Embryonic facial prominence (tissue), 1 donor: ENCODE measurements around the gene TCERG1L.

Experiments
- DNase-seq: peaks from one replicate; pipeline ENCODE4 v3.0.0-alpha.2; 2016; ENCODE audit errors: extremely low spot score

The TCERG1L gene

DNA sequence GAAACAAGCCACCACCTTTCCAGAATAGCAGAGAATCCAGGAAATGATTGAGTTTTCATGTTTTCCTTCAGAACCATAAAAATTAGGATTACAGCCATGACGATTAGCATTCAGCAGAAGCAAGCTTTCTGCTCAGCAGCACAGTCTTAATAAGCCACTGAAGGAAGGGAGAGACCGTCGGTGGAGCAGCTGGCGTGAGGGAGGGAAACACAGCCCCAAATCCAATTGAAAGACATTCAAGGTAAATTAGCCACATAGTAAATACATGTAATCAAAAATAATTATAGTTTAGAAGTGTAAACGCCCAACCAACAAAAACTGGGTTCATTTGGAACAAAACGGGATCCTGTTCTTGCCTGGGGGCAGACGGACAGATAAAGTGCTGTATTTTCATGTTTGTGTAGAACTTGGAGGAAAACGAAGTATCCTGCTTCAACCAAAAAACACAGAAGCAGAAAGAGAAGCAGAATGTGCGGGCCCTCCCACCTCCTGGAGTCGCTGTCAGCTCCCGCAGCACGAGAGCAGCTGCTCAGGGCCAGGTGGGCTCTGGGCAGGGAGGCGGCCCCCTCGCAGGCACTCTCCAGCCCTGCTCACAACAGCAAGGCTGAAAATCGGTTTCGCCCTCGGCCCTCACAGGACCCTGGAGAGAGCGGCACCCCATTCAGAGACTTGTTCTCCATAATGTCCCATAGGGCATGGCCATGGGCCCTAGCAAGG lies 84.9 kb downstream of the TCERG1L start:
- DNase-seq = no peak

DNA sequence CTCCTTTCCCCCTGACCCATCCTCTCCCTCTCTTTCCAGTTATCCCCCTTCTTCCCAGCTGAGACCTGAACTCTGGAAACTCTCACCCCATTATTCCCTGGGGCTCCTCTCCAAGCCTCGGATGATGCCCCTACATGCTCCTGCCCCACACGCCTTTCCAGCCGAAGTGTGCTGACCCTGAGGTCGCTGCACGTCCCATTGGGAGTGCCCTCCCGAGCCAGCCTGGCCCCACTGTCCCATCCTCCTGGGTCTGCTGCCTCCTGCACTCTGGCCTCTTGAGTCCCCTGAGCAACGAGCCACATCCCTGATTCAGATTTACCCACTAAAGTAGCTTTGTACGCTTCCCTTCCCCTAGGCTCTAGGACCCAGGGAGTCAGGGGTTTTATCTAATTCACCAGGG lies 87.4 kb downstream of the TCERG1L start:
- no peak for DNase-seq

DNA sequence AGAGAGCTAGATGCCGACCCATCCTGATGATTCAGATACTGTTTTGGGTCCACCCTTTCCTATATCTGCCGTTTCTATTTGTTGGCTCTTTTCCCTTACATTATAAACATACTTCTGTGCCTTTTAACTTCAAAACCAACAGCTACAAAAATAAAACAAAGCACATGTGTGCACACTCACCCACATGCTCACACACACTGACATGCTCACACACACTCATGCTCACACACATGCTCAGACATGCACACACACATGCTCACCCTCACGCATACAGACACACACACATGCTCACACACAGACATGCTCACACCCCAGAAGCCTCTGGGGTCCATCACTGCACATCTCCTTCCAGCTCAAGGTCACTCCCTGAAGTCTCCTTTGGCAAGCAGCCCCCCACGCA lies 88.1 kb downstream of the TCERG1L start:
- no peak for DNase-seq

DNA sequence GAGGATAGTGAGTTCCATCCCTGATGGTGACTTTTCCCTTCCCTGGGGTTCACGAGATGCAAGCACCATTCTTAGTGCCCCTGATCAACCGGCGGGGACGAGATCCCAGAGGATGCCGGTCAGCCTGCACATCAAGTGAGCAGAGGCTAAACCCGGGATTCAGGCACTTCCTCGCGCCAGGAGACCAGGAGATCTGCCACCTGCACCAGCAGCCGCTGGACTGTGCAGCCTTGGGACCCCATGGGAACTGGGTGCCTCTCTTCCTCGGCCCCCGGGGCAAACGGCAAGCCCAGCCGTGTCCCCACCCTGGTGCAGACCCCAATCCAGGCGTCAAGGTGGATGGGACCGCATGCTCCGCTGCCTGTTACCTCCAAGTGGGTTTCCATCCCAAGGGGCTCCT lies 88.5 kb downstream of the TCERG1L start:
- DNase-seq = no peak

DNA sequence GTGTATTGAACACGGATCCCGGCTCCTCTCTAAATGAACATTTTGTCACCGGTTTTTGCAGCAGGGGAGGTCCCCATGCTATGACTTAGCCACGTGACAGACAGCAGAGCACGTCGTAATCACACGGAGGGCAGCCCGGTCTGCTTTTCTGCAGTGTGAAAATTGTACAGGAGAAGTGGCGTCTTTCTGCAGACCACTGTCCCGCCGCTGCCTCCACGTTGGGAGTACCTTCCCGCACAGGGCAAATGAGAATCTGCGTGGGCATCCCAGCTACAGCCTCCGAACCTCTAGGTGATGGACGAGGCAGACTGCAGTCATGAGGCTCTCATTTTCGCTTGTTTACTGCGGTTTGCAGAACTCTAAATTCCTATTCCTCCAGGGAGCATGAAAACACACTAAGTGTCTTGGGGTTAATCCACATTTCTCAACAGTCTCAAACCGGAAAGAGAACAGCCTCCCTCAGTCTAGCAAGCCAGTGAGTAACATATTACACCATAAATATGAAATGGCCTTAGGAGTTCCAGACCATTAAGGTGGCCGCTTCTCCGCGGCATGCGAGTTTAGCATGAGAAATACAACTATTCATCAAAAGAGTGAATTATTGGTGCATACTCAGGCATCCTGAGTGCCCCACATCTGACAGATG lies 89.8 kb downstream of the TCERG1L start:
- no peak for DNase-seq

DNA sequence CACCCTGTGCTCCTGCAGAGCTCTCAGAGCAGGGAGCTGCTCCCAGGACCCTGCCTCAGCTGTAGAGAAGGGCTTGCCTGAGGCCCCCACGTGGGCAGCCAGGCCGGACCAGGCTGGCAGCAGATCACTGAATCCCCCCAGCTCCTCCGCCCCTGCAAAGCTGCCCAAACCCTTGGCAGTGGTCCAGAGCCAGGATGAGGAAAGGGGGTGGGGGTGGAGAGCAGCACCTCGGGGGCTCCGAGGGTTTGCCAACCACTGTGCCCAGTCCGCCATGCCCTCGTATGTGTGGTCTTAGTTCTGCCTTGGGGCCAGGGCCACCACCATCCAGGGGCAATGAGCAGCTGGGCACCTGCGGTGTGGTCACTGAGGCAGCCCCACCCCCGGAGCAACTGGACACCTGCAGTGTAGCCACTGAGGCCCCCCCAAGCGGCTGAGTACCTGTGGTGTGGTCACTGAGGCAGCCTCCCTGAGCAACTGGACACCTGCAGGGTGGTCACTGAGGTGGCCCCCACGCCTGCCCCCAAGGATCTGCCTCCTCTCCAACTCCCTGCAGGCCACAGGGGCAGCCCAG lies 90.8 kb downstream of the TCERG1L start:
- DNase-seq = no peak

DNA sequence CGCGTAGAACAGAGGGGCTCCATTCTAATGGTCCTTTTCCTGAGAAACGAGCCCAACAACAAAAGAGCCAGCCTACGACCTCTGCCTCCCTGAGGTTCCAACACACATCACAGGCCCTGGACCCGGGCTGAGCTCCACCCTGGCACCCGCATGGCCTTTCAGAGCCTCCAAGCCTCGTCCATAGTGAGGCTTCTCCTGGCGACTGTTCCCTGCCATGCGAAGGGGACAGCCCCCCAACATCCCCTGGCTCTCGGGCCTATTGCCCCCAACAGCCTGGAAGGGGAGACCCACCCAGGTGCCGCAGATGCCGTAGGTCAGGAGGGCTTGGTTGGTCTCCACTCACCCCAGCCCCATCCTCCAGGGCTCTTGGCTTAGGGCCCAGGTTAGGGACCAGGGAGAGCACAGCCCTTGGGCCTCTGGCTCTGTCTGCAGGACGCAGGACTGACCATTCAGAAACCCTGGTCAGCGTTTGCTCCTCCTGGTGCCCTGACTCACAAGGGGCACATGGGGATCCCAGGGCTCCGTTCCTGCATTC lies 91.5 kb downstream of the TCERG1L start:
- DNase-seq = no peak

DNA sequence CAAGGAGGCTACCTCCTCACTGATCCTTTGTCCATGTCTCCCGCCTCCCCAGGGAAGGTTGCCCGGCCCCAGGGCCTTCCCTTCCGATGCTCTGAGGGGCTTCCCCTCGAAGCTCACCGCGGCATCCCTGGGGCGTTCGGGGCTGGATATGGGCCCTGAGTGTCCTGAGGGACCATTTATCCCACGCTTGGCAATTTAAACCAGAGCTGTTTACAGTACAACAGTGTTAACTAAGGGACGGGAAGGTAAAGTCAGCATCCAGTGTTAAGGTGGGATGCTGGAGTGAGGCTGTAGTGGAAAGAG lies 92.0 kb downstream of the TCERG1L start:
- no peak for DNase-seq

DNA sequence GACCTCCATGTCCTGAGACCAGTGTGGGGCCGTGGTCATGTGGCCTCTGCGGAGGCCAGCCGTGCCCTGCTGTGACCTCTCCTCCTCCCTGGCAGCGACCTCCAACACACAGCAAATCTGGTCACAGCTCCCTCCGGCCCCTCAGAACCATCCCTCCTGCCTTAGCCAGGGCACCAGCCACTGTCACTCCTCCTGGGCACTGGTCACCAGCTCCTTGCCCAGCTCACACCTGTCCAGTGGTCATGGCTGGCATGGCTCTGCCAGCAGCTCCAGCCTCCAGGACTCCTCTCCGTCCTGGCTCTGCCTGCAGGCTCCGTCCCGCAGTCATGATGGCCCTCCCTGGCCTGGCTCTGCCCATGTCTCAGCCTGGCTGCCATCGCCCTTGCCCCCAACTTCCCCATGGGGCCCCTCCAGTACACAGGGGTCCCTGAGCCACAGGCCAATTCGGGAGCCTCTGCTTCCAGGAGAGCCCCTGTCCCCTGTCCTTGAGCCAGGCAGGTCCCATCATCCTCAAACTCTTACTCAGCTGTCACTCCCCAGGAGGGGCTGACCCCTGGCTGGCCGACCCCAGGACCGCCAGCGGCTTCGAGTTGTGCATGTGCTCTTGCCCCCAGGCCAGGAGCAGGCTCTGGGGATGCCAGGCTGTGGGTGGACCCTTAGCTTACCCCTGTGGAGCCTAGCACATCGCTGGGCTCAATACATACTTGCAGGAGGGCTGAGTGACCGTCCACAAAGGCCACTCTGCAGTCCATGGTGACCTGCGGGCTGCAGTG lies 92.5 kb downstream of the TCERG1L start:
- DNase-seq = no peak

DNA sequence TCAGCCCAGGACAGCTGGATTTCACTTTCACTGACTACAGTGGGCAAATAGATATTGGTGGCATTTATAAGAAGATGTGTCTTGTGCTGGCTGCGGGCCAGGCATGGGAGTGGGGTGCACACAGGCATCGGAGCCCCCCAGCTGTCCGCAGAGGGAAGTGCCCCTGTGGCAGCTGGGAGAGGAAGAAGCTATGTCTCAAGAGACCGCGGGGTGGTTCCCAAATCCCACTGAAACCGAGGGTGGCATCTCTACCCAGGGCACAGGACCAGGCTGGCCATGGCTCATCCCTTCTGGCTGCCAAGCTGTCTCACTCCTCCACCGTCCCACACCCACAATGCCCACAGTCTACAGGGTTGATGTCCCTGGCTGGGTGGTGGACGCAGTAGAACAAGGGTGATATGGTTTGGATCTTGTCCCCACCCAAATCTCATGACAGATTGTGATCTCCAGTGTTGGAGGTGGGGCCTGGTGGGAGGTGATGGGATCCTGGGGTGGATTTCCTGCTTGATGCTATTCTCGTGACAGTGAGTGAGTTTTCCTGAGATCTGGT lies 94.8 kb downstream of the TCERG1L start:
- no peak for DNase-seq

DNA sequence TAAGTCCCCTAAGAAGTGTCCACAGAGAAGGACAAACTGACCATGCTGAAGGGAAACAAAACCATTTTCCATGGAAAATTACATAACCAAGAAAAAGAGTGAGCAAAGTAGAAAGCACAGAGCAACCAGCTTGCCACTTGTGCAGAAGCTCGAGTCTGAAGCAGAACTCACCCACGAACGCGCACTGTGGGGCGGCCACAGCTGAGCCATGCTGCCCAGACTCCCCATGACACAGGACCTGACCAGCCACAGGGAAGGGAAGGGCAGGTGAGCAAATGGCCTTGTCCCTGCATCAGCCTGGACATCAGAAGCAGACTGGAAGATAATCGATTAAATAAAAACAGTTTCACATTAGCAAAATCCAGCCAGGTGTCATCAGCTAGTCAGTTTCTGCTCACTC lies 95.7 kb downstream of the TCERG1L start:
- no peak for DNase-seq

DNA sequence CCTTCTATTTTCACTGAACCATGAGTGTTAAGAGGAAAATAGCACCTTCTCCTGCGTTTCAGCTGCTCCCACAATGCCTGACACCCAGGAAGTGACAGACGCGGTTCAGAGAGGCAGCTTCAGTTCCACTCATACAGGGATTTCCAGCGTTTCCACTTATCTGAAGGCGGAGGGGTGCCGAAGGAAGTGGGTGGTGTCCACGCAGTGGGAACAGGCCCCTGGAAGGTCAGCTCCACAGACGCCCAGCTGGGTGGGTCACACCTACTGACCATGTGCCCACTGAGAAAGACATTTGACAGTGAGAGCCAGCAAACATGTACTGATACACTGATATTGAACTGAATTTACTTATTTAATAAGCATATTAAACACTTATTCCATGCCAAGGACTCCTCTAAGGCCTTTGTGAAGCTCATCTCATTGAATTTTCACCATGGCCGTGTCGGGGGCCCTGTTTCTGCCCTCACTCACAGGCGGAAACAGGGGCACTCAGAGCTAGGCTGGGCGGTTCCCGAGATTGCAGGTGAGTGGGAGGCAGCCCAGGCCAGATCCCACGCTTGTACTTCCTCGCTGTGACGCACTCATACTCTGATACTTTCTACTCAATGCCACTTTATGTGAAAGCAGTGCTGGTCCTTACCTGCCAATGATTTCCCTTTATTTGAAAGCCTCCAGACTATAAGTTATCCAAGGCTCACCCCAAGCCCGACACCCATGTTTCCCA lies 96.8 kb downstream of the TCERG1L start:
- DNase-seq = no peak

DNA sequence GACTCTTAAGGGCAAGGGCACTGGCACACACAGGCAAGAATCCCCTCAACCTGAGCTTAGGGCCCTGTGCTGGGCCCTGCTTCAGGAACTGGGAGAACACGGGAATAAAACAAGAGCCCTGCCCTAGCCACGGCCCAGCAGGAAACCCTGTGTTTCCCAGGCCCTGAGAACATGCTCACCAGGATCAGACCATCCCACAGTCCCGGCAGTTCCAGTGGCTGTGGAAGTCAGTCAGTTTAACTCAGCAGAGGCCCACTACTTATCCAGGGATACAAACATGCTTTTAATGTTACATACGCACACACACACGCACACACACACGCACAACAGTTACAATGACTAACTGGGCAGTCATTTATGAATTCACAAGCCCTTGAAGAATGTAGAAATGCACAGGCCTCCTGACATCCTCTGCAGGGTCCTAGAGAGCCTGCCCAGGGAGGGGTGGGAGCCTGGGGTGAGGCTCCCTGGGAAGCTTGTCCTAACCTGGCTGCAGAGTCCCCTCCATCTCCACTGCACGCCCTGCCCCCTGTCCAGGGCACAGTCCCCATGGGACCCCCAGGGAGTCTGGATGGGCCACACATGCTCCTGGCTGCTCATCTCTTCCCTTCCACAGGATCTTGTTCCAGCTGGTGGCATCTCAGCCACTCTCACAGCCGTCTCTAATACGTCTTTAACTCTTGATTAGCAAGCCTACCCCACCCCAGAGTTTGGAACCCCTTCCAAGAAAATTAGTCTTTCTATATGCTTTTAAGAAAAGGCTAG lies 97.6 kb downstream of the TCERG1L start:
- no peak for DNase-seq

DNA sequence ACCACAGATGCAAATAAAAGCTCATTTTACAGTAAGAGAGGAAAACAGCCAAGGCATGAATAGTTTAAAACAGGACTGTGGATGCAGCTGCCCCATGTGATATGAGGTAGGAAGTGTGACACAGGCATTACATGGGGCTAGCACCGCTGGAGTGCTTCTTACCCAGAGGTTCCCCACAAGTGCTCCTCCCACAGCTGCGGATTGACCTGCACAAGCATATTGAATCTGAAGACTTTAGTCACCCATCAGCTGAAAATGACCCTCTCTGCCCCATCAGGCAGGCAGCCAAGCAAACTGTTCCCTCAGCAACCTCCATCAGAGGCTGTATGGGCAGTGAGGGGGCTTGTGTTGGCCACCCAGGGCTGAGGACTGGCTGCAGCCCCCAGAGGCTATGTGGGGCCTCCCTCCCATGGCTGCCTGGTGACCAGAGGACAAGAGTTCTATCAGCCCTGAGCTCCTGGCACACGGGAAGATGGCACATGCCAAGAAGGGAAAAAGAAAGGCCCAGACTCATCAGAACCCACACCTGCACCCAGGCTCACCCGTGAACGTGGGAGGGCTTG lies 98.7 kb downstream of the TCERG1L start:
- no peak for DNase-seq

DNA sequence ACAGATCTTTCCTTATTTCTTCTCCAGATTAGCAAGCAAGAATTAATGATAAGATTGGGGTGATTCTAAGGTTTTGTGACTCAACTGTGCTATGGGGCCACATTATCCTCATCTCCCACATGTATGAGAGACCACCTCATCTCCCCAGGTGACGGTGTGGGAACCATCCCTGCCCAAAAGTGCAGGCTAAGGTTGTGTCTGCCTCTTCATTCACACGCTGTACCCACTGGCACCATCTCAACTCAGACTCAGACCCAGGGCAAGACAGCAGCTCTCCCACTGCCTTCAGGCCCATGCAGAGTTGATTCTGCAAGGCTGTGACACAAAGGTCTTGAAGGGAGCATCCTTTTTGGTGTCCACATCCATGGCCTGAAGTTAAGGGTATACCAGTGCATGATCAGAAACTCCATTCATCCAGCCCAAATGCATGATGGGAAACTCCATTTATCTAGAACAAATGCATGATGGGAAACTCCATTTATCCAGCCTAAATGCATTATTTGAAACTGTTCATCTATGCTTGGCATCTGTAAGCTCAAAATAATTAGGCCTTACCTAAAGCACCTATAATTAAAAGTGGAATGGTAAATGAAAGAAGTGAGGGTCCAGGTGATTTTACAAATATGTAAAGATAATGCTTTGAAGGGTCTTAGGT lies 99.4 kb downstream of the TCERG1L start:
- DNase-seq = no peak

DNA sequence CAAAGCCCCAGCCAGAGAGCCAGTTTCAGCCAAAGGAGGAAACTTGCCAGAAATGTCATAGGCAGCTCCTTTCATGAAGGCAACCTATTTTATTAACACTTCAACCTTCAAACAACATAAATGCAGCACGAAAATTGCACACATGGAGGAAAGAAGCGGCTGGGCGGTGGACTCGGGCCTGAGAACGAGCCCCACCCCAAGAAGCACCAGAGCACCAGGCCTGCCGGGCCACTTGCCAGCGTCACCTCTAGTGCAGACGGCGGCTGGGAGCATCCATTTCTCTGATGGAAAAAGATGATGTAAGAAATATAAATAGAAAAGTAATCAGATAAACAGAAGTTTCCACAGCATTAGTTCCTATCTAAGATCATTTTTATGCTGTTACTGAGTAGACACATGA lies 100.0 kb downstream of the TCERG1L start:
- DNase-seq = no peak

DNA sequence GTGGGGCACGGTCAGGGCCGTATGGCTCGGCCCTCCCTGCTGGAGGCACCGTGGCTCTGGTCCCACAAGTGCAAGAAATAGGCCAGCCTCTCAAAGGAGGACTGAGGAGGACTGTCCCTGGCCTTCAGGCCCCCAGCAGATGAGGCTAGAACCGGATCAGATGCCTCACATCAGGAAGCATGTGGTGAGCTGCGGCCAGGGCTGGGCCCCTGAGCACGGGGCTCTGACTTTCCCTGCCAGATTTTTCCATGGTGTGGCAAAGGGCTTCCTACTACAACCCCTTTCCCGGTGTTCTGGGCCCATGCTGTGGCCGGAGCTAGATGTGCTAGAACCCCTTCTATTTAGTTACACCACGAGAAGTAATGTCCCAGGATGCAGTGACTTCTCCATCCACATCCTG lies 100.4 kb downstream of the TCERG1L start:
- no peak for DNase-seq

DNA sequence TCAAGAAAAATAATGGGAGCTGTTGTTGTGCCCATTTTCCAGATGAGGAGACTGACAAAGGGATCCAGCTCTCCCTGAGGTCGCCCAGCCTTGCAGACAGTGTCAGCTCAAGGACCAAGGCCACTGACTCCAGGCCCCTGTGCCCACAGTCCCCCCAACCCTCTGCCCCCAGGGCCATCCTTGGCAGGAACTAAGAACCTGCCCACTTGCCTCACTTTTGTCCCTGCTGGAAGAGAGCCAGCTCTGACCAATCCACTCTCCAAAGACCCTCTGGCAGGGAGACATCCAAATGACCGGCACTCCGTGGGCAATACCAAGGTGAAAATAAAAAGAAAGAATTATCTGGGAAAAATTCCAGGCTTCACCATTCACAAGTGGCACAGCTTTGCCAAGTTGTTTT lies 101.3 kb downstream of the TCERG1L start:
- DNase-seq = no peak

DNA sequence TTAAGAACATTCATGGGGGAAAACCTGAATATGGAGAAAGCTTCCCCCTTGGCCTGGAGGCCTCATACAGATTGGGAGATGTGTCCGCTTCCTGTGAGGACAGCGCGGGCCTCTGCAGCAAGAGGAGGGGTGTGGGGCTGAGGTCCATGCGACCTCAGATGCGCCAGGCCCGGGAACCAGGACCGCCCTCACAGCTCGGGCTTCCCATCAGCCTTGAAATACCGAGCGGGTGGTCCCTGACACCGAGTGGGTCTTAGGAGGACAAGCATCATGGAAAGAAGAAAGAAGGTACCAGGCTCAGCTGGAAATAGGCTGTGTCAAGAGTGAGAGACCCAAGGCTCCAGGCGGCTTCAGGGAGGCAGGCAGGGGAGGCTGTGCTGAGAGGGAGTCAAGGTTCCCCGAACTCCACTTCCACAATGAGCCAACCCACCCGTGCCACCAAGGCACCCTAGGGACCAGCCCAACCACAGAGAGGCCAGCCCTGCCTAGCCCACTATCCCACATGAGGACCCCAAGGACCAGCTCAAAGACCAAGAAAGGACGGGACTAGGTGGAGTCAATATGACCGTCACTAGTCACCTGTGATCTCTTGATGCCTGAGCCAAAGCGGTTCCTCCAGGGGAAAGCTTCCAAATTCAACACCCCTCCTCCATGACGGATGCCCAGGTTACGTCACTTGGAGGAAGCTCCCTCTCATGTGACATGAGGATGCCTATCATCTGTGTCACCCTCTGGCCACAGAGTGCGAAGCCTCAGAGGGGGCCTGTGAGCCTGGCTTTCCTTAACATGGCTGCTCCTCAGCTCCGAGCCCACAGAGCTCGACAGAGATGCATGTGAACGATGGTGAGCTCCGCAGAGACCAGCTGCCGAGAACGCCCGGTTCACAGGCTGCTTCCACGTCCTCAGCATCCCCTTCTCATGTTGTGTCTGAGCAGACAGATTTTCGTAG lies 103.7 kb downstream of the TCERG1L start:
- DNase-seq = no peak
